ENCODE results near the gene PROB1.
"Not testable (repeated sequence)": the region's sequence is repeated elsewhere in the genome, so short reads cannot be mapped to it uniquely, and the experiment has no call there.

The PROB1 gene

GRCh38 chr5:139379626-139380449 is 15.1 kb downstream of the PROB1 start:
- DNase-seq = no peak

GRCh38 chr5:139378941-139379361 is 16.0 kb downstream of the PROB1 start:
- DNase-seq = no peak

- DNase-seq = no peak
Measured at GRCh38 chr5:139378101-139378825, 16.6 kb downstream of the PROB1 start.

- no peak for DNase-seq
Measured at GRCh38 chr5:139377226-139377625, 17.7 kb downstream of the PROB1 start.

- no peak for DNase-seq
Measured at GRCh38 chr5:139376364-139376763, 18.5 kb downstream of the PROB1 start.

GRCh38 chr5:139374909-139375308 is 20.0 kb downstream of the PROB1 start:
- DNase-seq = no peak

GRCh38 chr5:139371482-139372435 is 23.1 kb downstream of the PROB1 start:
- no peak for DNase-seq

GRCh38 chr5:139369181-139369580 is 25.7 kb downstream of the PROB1 start:
- no peak for DNase-seq

- no peak for DNase-seq
Measured at GRCh38 chr5:139368613-139369012, 26.3 kb downstream of the PROB1 start.

- no peak for DNase-seq
Measured at GRCh38 chr5:139364466-139364865, 30.4 kb downstream of the PROB1 start.

GRCh38 chr5:139363937-139364336 is 31.0 kb downstream of the PROB1 start:
- no peak for DNase-seq

GRCh38 chr5:139361835-139362429 is 33.0 kb downstream of the PROB1 start:
- no peak for DNase-seq

- DNase-seq = no peak
Measured at GRCh38 chr5:139360384-139360783, 34.5 kb downstream of the PROB1 start.

GRCh38 chr5:139358064-139358463 is 36.8 kb downstream of the PROB1 start:
- no peak for DNase-seq

GRCh38 chr5:139355900-139356299 is 39.0 kb downstream of the PROB1 start:
- not testable (repeated sequence) for DNase-seq

GRCh38 chr5:139354186-139354585 is 40.7 kb downstream of the PROB1 start:
- no peak for DNase-seq

GRCh38 chr5:139347863-139348262 is 47.0 kb downstream of the PROB1 start:
- not testable (repeated sequence) for DNase-seq

- DNase-seq = not testable (repeated sequence)
Measured at GRCh38 chr5:139345442-139345841, 49.5 kb downstream of the PROB1 start.

- DNase-seq = no peak
Measured at GRCh38 chr5:139344177-139344576, 50.7 kb downstream of the PROB1 start.

- no peak for DNase-seq
Measured at GRCh38 chr5:139343476-139343875, 51.4 kb downstream of the PROB1 start.

GRCh38 chr5:139342423-139342723 is 52.5 kb downstream of the PROB1 start:
- DNase-seq = no peak

Data from anterior cingulate cortex (tissue), 58 donors.